SK-N-MC (cell line): ENCODE results near the gene CPA3.

Experiments used
- EZH2 ChIP-seq: fragments of 200-600 bp; sonication (generic); IDR thresholded peaks from one replicate; pipeline ENCODE4 v1.6.1; 2017; ENCODE audit warnings: antibody characterized with exemption
- FOXP2 ChIP-seq: optimal IDR thresholded peaks from 2 replicates; pipeline ENCODE3; 2011; ENCODE audit warnings: mild to moderate bottlenecking, moderate library complexity; ENCODE audit not compliant: insufficient read depth; ENCODE audit errors: extremely low read length, control extremely low read depth
- POLR2AphosphoS5 ChIP-seq: IDR thresholded peaks from 2 replicates; pipeline ENCODE4 v1.6.1; 2012; ENCODE audit warnings: mild to moderate bottlenecking, low read depth, low read length, borderline replicate concordance

DNA sequence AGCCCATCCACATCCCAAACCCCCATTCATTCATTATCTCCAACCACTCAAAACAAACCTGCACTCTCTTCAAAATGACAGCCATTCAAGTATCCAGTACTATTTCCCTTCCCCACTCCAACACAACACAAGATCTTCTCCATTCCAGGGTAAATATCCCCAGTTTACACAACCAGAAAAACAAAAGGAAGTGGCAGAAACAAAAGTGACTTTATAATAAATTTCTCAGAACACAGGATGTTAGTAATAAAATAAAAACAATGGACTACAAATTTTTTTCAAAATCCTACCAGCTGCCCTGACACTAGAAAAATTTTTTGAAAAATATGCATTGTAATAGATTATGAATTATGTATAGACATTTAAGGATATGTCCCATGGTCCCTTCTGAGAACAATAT, 14.2 kb downstream of the CPA3 start:
- TF ChIP-seq POLR2AphosphoS5 (no peak), EZH2 (no peak), FOXP2 (no peak)
